Measurements from ENCODE around the gene SLC7A1. TPM values are rescaled to one million over a fixed set of nuclear protein-coding genes. Genes with fewer than 3 reads are reported as not detected.

The SLC7A1 gene
- total and polyA plus RNA-seq, 2 experiments from 2014 or later: 6.0 to 13.6 TPM

DNA sequence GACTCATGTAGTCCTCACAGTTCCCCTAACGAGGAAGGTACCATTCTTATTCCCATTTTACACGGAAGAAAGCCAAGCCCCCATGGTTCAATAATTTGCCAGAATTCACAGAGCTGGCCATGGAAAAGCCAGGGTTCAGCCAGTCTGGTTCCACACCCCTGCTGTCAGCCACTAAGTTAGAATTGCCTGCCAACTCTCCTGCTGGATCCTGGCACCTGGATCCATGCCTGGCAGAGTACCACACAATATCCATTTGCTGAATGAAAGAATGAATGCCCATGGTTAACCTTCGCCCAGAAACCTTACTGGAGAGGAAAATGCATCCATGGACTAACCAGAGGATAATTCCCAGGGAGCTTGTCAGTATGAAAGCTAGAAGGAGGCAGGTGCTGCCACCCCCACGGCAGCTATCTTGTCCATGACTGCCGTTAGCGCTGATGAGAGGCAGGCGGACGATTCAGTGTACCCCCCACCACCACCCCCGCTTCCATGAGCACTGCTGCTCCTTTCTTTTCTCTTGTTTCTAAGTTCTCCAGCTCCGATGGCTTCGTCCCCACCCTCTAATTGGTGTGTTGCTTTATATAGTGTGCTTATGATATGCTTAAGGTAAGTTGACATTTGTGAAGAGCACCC lies 114.5 kb downstream of the SLC7A1 start:
- peaks cover 30% of the 10 kb centered on the region for H3K4me1 ChIP-seq (ENCODE audit: low read depth)
- H3K27ac ChIP-seq: no peak overlapping the region
- TF ChIP-seq, protein P1, sequence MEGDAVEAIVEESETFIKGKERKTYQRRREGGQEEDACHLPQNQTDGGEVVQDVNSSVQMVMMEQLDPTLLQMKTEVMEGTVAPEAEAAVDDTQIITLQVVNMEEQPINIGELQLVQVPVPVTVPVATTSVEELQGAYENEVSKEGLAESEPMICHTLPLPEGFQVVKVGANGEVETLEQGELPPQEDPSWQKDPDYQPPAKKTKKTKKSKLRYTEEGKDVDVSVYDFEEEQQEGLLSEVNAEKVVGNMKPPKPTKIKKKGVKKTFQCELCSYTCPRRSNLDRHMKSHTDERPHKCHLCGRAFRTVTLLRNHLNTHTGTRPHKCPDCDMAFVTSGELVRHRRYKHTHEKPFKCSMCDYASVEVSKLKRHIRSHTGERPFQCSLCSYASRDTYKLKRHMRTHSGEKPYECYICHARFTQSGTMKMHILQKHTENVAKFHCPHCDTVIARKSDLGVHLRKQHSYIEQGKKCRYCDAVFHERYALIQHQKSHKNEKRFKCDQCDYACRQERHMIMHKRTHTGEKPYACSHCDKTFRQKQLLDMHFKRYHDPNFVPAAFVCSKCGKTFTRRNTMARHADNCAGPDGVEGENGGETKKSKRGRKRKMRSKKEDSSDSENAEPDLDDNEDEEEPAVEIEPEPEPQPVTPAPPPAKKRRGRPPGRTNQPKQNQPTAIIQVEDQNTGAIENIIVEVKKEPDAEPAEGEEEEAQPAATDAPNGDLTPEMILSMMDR (IDR thresholded peaks at IDR 0.05; ENCODE audit: low read depth, low read length): no peak
- H3K36me3 ChIP-seq: no peaks in the 10 kb centered on the region
- H3K4me3 ChIP-seq: no peak overlapping the region
- no peaks in the 10 kb centered on the region for H3K9me3 ChIP-seq (ENCODE audit: low read depth)
- H3K27me3 ChIP-seq: no peaks in the 10 kb centered on the region
- no peak for DNase-seq (ENCODE audit: low read depth in 1 of 2, low spot score in 1 of 2)

DNA sequence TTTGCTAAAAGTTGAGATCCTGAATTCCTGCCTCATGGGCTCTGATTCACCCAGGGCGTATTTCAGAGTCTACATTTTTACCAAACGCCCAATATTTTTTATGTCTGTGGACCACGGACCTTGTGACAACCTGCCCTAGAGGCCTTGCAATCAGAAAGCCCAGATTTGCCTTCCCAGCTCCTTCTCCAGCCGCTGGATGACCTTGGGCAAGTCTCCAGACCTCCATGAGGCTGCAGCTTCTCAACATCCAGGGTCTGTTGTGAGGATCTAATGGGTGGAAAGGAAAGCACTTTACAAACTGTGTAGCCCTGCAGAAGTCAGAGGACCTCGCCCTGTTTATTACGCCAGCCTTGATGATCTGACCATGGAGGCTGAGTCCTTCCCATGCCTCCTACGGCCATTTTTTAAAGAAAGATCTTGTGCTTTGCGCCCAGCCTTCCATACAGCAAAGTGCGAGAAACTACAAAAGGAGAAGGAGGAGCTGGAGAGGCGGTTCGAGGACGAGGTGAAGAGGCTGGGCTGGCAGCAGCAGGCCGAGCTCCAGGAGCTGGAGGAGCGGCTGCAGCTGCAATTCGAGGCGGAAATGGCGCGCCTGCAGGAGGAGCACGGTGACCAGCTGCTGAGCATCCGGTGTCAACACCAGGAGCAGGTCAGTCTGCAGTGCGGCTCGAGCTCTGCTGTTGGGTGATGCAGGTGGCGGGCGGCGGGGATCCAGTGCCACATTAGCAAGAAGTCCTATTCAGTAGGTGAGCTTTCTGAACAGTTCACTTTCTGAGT lies 115.6 kb downstream of the SLC7A1 start:
- Histone ChIP-seq H3K4me3 (no peak overlapping the region), H3K4me1 (ENCODE audit: low read depth) (peaks cover 28% of the 10 kb centered on the region), H3K27me3 (no peaks in the 10 kb centered on the region), H3K27ac (no peak overlapping the region), H3K9me3 (ENCODE audit: low read depth) (no peaks in the 10 kb centered on the region), H3K36me3 (no peaks in the 10 kb centered on the region)
- DNase-seq (ENCODE audit: low read depth in 1 of 2, low spot score in 1 of 2): peak in 1 of 2 donors; percentile 15
- TF ChIP-seq, protein P1 (IDR thresholded peaks at IDR 0.05; ENCODE audit: low read depth, low read length): no peak

DNA sequence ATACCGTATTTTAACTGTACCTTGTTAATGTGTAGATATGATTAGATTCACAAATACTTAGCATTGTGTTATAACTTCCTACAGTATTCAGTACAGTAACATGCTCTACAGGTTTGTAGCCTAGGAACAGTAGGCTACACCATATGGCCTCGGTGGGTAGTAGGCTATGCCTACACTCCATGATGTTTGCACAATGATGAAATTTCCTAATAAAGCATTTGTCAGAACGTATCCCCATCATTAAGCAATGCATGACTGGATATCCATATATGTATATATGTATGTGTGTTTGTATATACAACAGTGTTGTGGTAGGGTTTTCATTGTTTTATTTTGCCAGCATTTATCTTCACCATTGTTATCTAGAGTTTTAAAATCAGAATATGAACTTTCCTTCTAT lies 119.4 kb downstream of the SLC7A1 start:
- Histone ChIP-seq H3K36me3 (no peaks in the 10 kb centered on the region), H3K4me3 (no peak overlapping the region), H3K4me1 (ENCODE audit: low read depth) (peaks cover 5% of the 10 kb centered on the region), H3K27me3 (no peaks in the 10 kb centered on the region), H3K9me3 (ENCODE audit: low read depth) (no peaks in the 10 kb centered on the region), H3K27ac (no peak overlapping the region)
- TF ChIP-seq, protein P1 (IDR thresholded peaks at IDR 0.05; ENCODE audit: low read depth, low read length): no peak
- no peak for DNase-seq (ENCODE audit: low read depth in 1 of 2, low spot score in 1 of 2)

DNA sequence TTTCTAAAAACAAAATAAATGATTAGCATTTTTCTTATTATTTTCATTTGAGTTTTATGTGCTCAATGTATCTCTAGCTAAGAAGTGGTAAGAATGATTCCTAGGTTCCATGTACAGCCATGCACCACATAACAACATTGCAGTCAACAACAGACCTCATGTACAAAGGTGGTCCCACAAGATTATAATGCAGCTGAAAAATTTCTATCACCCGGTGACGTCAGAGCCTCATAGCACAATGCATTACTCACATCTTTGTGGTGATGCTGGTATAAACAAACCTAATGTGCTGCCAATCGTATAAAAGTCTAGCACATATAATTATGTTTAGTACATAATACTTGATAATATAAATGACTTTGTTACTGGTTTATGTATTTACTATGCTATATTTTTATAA lies 120.5 kb downstream of the SLC7A1 start:
- peak in 1 of 2 donors; percentile 77 for DNase-seq (ENCODE audit: low read depth in 1 of 2, low spot score in 1 of 2)
- Histone ChIP-seq H3K4me3 (no peak overlapping the region), H3K27me3 (no peaks in the 10 kb centered on the region), H3K9me3 (ENCODE audit: low read depth) (no peaks in the 10 kb centered on the region), H3K36me3 (no peaks in the 10 kb centered on the region), H3K4me1 (ENCODE audit: low read depth) (no peaks in the 10 kb centered on the region), H3K27ac (no peak overlapping the region)
- TF ChIP-seq, protein P1 (IDR thresholded peaks at IDR 0.05; ENCODE audit: low read depth, low read length): no peak

DNA sequence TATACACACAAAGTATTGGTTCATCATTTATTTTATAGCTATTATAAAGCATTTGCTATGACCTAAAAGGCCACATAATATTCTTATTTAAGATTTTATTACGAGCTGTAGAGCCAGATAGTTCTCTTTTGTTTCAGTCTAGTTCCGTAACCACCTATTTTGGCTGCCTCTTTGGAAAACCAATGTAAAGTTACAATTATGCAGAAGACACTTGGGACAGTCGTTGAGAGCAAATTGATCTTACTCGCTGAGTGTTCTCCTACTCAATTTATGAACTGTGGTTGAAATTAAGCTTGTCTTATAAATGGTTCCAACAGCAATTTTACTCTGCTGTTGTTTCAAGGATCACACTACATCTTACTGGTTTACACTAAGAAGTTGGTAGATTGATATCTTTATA lies 122.3 kb downstream of the SLC7A1 start:
- Histone ChIP-seq H3K4me3 (no peak overlapping the region), H3K9me3 (ENCODE audit: low read depth) (no peaks in the 10 kb centered on the region), H3K27me3 (no peaks in the 10 kb centered on the region), H3K27ac (no peak overlapping the region), H3K36me3 (no peaks in the 10 kb centered on the region), H3K4me1 (ENCODE audit: low read depth) (no peaks in the 10 kb centered on the region)
- DNase-seq (ENCODE audit: low read depth in 1 of 2, low spot score in 1 of 2): no peak
- TF ChIP-seq, protein P1 (IDR thresholded peaks at IDR 0.05; ENCODE audit: low read depth, low read length): no peak

Measured in cardiac muscle cell (in vitro differentiated cells and primary cell).